Thymus (tissue), 11 donors: Measurements from ENCODE around the gene PPM1L. TPM values are rescaled to one million over a fixed set of nuclear protein-coding genes. Genes with fewer than 3 reads are reported as not detected.
A peak's percentile ranks its signal among the peaks of the same experiment; 100 is the strongest.

Experiments
- DNase-seq, 9 donors: peaks; one replicate each; pipeline ENCODE4 v3.0.0-alpha.2; 2013; ENCODE audit warnings: low spot score in 9 of 9, low read depth in 6 of 9, missing footprints in 1 of 9
- H3K27ac ChIP-seq, 2 donors: one replicate each; pipeline ENCODE4 v1.5.1; 2013; ENCODE audit warnings: control low read depth in 1 of 2, low read depth in 1 of 2, low read length in 1 of 2, mild to moderate bottlenecking in 1 of 2, moderate library complexity in 1 of 2
- H3K27me3 ChIP-seq, 2 donors: one replicate each; pipeline ENCODE4 v1.5.1; 2013; ENCODE audit warnings: low read length in 1 of 2; ENCODE audit not compliant: control insufficient read depth in 2 of 2, insufficient read depth in 1 of 2
- H3K36me3 ChIP-seq, 2 donors: one replicate each; pipeline ENCODE4 v1.5.1; 2013; ENCODE audit warnings: low read length in 1 of 2, mild to moderate bottlenecking in 1 of 2, moderate library complexity in 1 of 2; ENCODE audit not compliant: control insufficient read depth in 2 of 2, insufficient read depth in 2 of 2
- H3K4me1 ChIP-seq, 2 donors: one replicate each; pipeline ENCODE4 v1.5.1; 2013; ENCODE audit warnings: low read length in 2 of 2; ENCODE audit not compliant: control insufficient read depth in 2 of 2, insufficient read depth in 2 of 2
- H3K4me3 ChIP-seq, 2 donors: one replicate each; pipeline ENCODE4 v1.5.1; 2013; ENCODE audit warnings: low read length in 2 of 2, control low read depth in 1 of 2, mild to moderate bottlenecking in 1 of 2
- H3K9me3 ChIP-seq, 2 donors: one replicate each; pipeline ENCODE4 v1.5.1; 2013; ENCODE audit warnings: low read length in 1 of 2, mild to moderate bottlenecking in 1 of 2; ENCODE audit not compliant: control insufficient read depth in 2 of 2, insufficient read depth in 1 of 2
- WGBS: extraction: QIAGEN DNeasy Blood & Tissue Kit; methylation state at CpG from one replicate; pipeline ENCODE4 v1.1.7; 2013; 5-methylcytosine and 5-hydroxymethylcytosine counted together
- polyA plus RNA-seq: library from polyadenylated mRNA; stranded (reverse); fragments of 200-250 nt; gene quantifications from one replicate; pipeline ENCODE4 v1.2.3, GENCODE V29; 2013
- total RNA-seq: library from RNA; stranded (reverse); fragments of 120-200 nt; gene quantifications from one replicate; pipeline ENCODE4 v1.2.4, GENCODE V29; 2013
- donor health status: healthy.

PPM1L gene
- total and polyA plus RNA-seq, 2 donors, result 3.3 to 4.7 TPM

DNA sequence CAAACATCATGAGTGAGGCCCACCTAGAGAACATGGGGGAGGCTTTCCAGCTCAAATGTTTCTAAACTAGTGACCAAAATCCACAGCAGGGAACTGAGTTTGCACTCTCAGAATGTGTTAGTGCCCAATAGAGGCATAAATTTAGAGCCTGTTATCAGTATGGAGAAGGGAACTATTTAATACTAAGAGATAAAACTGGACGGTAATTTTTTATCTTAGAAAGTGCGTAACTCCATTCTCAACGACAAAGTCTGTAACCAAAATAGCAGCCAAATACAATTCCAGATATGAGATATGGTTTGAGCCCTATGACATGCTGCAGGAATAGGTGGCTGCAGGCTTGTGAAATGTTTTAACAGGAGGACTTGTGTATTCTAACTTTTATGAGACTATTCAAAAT is 345.6 kb downstream of the PPM1L start:
- Histone ChIP-seq H3K27ac (no peak overlapping the region), H3K4me1 (peaks cover 0 to 3% of the 10 kb centered on the region in 2 donors), H3K4me3 (no peak overlapping the region), H3K9me3 (no peaks in the 10 kb centered on the region), H3K36me3 (no peaks in the 10 kb centered on the region), H3K27me3 (peaks cover 0 to 19% of the 10 kb centered on the region in 2 donors)
- WGBS, result 98% methylated on average over 3 of the region's 3 CpGs
- DNase-seq, result no peak

DNA sequence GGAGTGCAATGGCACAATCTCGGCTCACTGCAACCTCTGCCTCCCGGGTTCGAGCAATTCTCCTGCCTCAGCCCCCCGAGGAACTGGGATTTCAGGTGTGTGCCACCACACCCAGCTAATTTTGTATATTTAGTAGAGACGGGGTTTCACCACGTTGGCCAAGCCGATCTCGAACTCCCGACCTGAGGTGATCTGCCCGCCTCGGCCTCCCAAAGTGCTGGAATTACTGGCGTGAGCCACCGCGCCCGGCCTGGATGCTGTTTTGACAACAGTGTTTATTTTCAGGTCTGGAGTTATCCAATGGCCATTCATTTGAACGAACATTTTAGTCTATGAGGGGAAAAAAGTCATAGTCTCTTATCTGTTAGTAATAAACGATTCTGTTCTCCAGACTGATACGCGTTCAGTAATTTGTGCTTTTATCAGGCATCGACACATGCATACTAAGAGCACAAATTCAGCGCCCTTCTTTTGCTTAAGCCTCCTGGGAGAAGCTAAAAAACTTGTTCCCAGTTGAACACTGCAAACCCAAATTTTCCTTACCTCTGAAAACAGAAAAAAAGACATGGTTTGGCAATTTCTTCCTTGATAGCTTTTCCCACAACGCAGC is 347.9 kb downstream of the PPM1L start:
- Histone ChIP-seq H3K4me1 (peaks cover 0 to 3% of the 10 kb centered on the region in 2 donors), H3K9me3 (no peaks in the 10 kb centered on the region), H3K27ac (no peak overlapping the region), H3K27me3 (peaks cover 0 to 19% of the 10 kb centered on the region in 2 donors), H3K36me3 (no peaks in the 10 kb centered on the region), H3K4me3 (peak overlapping the region; percentile 46 to 57)
- no peak for DNase-seq
- 99% methylated on average over 22 of the region's 22 CpGs for WGBS

DNA sequence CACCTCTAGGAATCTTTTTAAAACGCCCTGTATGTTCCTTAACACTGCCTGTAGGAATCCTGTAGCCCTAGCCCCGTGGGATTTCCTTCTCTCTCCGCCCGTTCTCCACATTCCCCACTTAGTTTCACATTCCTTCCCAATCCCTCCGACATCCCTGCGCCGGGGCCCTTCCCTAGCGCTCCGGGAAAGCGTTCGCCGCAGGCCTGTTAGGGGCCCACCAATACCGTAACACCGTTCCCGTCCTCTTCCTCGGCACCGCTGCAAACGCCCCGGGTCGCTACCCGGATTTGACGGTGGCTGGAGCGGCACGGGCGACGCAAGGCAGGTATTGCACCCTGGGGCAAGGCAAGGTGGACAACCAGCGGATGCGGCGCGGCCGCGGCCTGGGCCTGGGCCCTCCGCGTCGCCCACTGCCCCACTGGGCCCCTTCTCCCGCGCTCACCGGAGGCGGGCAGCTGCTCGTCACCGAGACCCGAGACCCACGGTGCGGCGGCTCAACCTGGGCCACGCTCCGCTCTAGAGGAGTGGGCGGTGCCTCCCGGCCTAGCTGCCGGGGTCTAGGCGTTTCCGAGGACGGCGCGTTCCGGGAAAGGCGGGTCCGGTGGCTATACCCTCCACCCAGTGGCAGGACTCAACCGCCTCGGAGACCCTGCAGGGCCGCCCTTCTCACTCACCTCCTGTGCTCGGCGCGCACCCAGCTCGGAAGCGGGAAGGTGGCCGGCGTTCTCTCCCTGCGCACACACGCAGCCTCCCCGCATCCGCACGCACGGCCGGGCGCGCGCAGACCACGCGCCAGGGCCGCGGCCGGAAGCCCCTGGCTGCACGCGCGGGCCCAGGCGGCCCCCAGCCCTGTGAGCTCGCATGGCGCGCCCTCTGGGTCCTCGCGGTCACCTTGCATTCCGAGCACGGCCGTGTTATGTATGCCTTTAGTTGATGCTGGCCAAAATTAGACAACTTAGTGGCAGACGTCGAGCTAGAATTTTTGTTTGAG is 348.8 kb downstream of the PPM1L start, which contains the start of gene B3GALNT1:
Gene B3GALNT1 (minus strand): TSS at position 789 of the 991 bp plus-strand sequence. CDS start 18,595 bp downstream, outside the sequence.
- no peaks in the 10 kb centered on the region for H3K36me3 ChIP-seq
- H3K27me3 ChIP-seq, result peaks cover 0 to 19% of the 10 kb centered on the region in 2 donors
- peak within 1 kb of the TSS; percentile 46 to 57 for H3K4me3 ChIP-seq
- H3K4me1 ChIP-seq, result peaks cover 0 to 3% of the 10 kb centered on the region in 2 donors
- no peaks in the 10 kb centered on the region for H3K9me3 ChIP-seq
- no peak within 1 kb of the TSS for H3K27ac ChIP-seq
- 3% methylated on average over 97 of the region's 97 CpGs for WGBS
- peak in 5 of 9 donors; percentile 15 to 42 (median 25) for DNase-seq

GRCh38 chr3:161107311-161107710 is 351.3 kb downstream of the PPM1L start:
- WGBS, result 97% methylated on average over 1 of the region's 1 CpG
- Histone ChIP-seq H3K36me3 (no peaks in the 10 kb centered on the region), H3K9me3 (no peaks in the 10 kb centered on the region), H3K4me3 (no peak overlapping the region), H3K27me3 (peaks cover 0 to 19% of the 10 kb centered on the region in 2 donors), H3K27ac (no peak overlapping the region), H3K4me1 (peaks cover 0 to 3% of the 10 kb centered on the region in 2 donors)
- DNase-seq, result no peak

GRCh38 chr3:161108840-161109239 is 352.8 kb downstream of the PPM1L start:
- H3K36me3 ChIP-seq, result no peaks in the 10 kb centered on the region
- H3K27ac ChIP-seq, result no peak overlapping the region
- H3K4me3 ChIP-seq, result no peak overlapping the region
- WGBS, result 100% methylated on average over 1 of the region's 1 CpG
- H3K27me3 ChIP-seq, result peaks cover 0 to 18% of the 10 kb centered on the region in 2 donors
- no peak for DNase-seq
- peaks cover 0 to 3% of the 10 kb centered on the region in 2 donors for H3K4me1 ChIP-seq
- no peaks in the 10 kb centered on the region for H3K9me3 ChIP-seq

GRCh38 chr3:161117646-161118045 is 361.6 kb downstream of the PPM1L start:
- Histone ChIP-seq H3K27ac (no peak overlapping the region), H3K4me1 (no peaks in the 10 kb centered on the region), H3K9me3 (peaks cover 0 to 6% of the 10 kb centered on the region in 2 donors), H3K4me3 (no peak overlapping the region), H3K27me3 (no peaks in the 10 kb centered on the region), H3K36me3 (no peaks in the 10 kb centered on the region)
- no peak for DNase-seq
- 92% methylated on average over 3 of the region's 3 CpGs for WGBS

- DNase-seq, result no peak
- H3K36me3 ChIP-seq, result no peaks in the 10 kb centered on the region
- H3K27me3 ChIP-seq, result no peaks in the 10 kb centered on the region
- 95% methylated on average over 2 of the region's 2 CpGs for WGBS
- H3K4me3 ChIP-seq, result no peak overlapping the region
- H3K9me3 ChIP-seq, result peaks cover 0 to 3% of the 10 kb centered on the region in 2 donors
- H3K27ac ChIP-seq, result no peak overlapping the region
- no peaks in the 10 kb centered on the region for H3K4me1 ChIP-seq
Measured at GRCh38 chr3:161126495-161126894, 370.5 kb downstream of the PPM1L start.
